ENCODE results near the gene CALML3. TPM values are rescaled to one million over a fixed set of nuclear protein-coding genes. Genes with fewer than 3 reads are reported as not detected.

Gene CALML3
- total RNA-seq, 5 donors from 2014 or later (not counting 1 experiment from before 2014, with no cell fraction given): not detected

GRCh38 chr10:5509691-5510090, 15.1 kb upstream of the CALML3 start:
- H3K9me3 Mint-ChIP-seq: no peaks in the 10 kb centered on the region
- CTCF ChIA-PET: no interaction called here
- H3K4me3 Mint-ChIP-seq: no peak overlapping the region
- POLR2A ChIA-PET: interaction anchor here in 1 of 2 donors (0.6 kb wide), 1 partner anchor 90 kb away, joined by 3 read pairs; no protein-coding TSS in a partner anchor
- 100% methylated on average over 2 of the region's 11 CpGs for WGBS (ENCODE audit: insufficient coverage)
- ATAC-seq (replicated peaks in 1 of 4) (no peak), DNase-seq (no peak)
- H3K4me1 Mint-ChIP-seq: peaks cover 9 to 19% (median 15%) of the 10 kb centered on the region in 3 donors
- no peaks in the 10 kb centered on the region for H3K9me3 ChIP-seq
- no peaks in the 10 kb centered on the region for H3K36me3 ChIP-seq (ENCODE audit: control insufficient read depth in 2 of 2, extremely low read depth in 1 of 2, insufficient read depth in 1 of 2, low read length in 1 of 2)
- H3K27me3 Mint-ChIP-seq: peaks cover 8 to 21% of the 10 kb centered on the region in 2 donors
- peaks cover 0 to 31% of the 10 kb centered on the region in 2 experiments for H3K27me3 ChIP-seq (replicated peaks in 1 of 2; ENCODE audit: control insufficient read depth in 2 of 2, extremely low read depth in 1 of 2, insufficient read depth in 2 of 2, low read length in 1 of 2)
- no peaks in the 10 kb centered on the region for H3K36me3 Mint-ChIP-seq
- no peak overlapping the region for H3K27ac ChIP-seq (ENCODE audit: low read length)
- no peak overlapping the region for H3K27ac Mint-ChIP-seq
- no peak overlapping the region for H3K4me3 ChIP-seq (ENCODE audit: control insufficient read depth in 1 of 2, extremely low read depth in 1 of 2, low read length in 1 of 2)
- H3K4me1 ChIP-seq (ENCODE audit: control insufficient read depth in 1 of 2, extremely low read depth in 1 of 2, insufficient read depth in 2 of 2, low read length in 2 of 2): peaks cover 2 to 13% of the 10 kb centered on the region in 2 experiments

- DNase-seq (no peak), ATAC-seq (replicated peaks in 1 of 4) (no peak)
- 90% methylated on average over 9 of the region's 16 CpGs for WGBS (ENCODE audit: insufficient coverage)
- Histone ChIP-seq H3K9me3 (no peaks in the 10 kb centered on the region), H3K4me3 (ENCODE audit: control insufficient read depth in 1 of 2, extremely low read depth in 1 of 2, low read length in 1 of 2) (no peak overlapping the region), H3K36me3 (ENCODE audit: control insufficient read depth in 2 of 2, extremely low read depth in 1 of 2, insufficient read depth in 1 of 2, low read length in 1 of 2) (no peaks in the 10 kb centered on the region), H3K27ac (ENCODE audit: low read length) (no peak overlapping the region), H3K27me3 (replicated peaks in 1 of 2; ENCODE audit: control insufficient read depth in 2 of 2, extremely low read depth in 1 of 2, insufficient read depth in 2 of 2, low read length in 1 of 2) (peaks cover 0 to 31% of the 10 kb centered on the region in 2 experiments), H3K4me1 (ENCODE audit: control insufficient read depth in 1 of 2, extremely low read depth in 1 of 2, insufficient read depth in 2 of 2, low read length in 2 of 2) (peaks cover 2 to 13% of the 10 kb centered on the region in 2 experiments)
- Mint-ChIP-seq H3K4me1 (peaks cover 9 to 19% (median 15%) of the 10 kb centered on the region in 3 donors), H3K4me3 (no peak overlapping the region), H3K9me3 (no peaks in the 10 kb centered on the region), H3K36me3 (no peaks in the 10 kb centered on the region), H3K27me3 (peaks cover 9 to 23% of the 10 kb centered on the region in 2 donors), H3K27ac (no peak overlapping the region)
- ChIA-PET POLR2A (no interaction called here), CTCF (no interaction called here)
Observed at GRCh38 chr10:5510281-5511072, 14.3 kb upstream of the CALML3 start.

GRCh38 chr10:5511231-5511884, 13.4 kb upstream of the CALML3 start:
- Histone ChIP-seq H3K27ac (ENCODE audit: low read length) (no peak overlapping the region), H3K36me3 (ENCODE audit: control insufficient read depth in 2 of 2, extremely low read depth in 1 of 2, insufficient read depth in 1 of 2, low read length in 1 of 2) (no peaks in the 10 kb centered on the region), H3K27me3 (replicated peaks in 1 of 2; ENCODE audit: control insufficient read depth in 2 of 2, extremely low read depth in 1 of 2, insufficient read depth in 2 of 2, low read length in 1 of 2) (peaks cover 0 to 34% of the 10 kb centered on the region in 2 experiments), H3K4me3 (ENCODE audit: control insufficient read depth in 1 of 2, extremely low read depth in 1 of 2, low read length in 1 of 2) (no peak overlapping the region), H3K9me3 (no peaks in the 10 kb centered on the region), H3K4me1 (ENCODE audit: control insufficient read depth in 1 of 2, extremely low read depth in 1 of 2, insufficient read depth in 2 of 2, low read length in 2 of 2) (peaks cover 2 to 13% of the 10 kb centered on the region in 2 experiments)
- peaks cover 0 to under 1% (median 0%) of the 10 kb centered on the region in 3 donors for H3K9me3 Mint-ChIP-seq
- H3K4me1 Mint-ChIP-seq: peaks cover 9 to 19% (median 15%) of the 10 kb centered on the region in 3 donors
- H3K27me3 Mint-ChIP-seq: peaks cover 11 to 25% of the 10 kb centered on the region in 2 donors
- POLR2A ChIA-PET: no interaction called here
- ATAC-seq (replicated peaks in 1 of 4) (no peak), DNase-seq (no peak)
- no peak overlapping the region for H3K27ac Mint-ChIP-seq
- 91% methylated on average over 32 of the region's 32 CpGs for WGBS (ENCODE audit: insufficient coverage)
- no peaks in the 10 kb centered on the region for H3K36me3 Mint-ChIP-seq
- CTCF ChIA-PET: no interaction called here
- H3K4me3 Mint-ChIP-seq: peak overlapping the region in 1 of 3 donors; percentile 45

GRCh38 chr10:5511885-5512280, 12.9 kb upstream of the CALML3 start:
- no peaks in the 10 kb centered on the region for H3K9me3 ChIP-seq
- ATAC-seq (replicated peaks in 1 of 4) (no peak), DNase-seq (no peak)
- no peak overlapping the region for H3K4me3 ChIP-seq (ENCODE audit: control insufficient read depth in 1 of 2, extremely low read depth in 1 of 2, low read length in 1 of 2)
- peaks cover 2 to 13% of the 10 kb centered on the region in 2 experiments for H3K4me1 ChIP-seq (ENCODE audit: control insufficient read depth in 1 of 2, extremely low read depth in 1 of 2, insufficient read depth in 2 of 2, low read length in 2 of 2)
- peaks cover 9 to 19% (median 15%) of the 10 kb centered on the region in 3 donors for H3K4me1 Mint-ChIP-seq
- 95% methylated on average over 17 of the region's 17 CpGs for WGBS (ENCODE audit: insufficient coverage)
- H3K36me3 Mint-ChIP-seq: no peaks in the 10 kb centered on the region
- ChIA-PET CTCF (interaction anchor here in 1 of 2 donors (0.5 kb wide), 1 partner anchor 1519 kb away, joined by 3 read pairs; no protein-coding TSS in a partner anchor), POLR2A (no interaction called here)
- peaks cover 0 to 34% of the 10 kb centered on the region in 2 experiments for H3K27me3 ChIP-seq (replicated peaks in 1 of 2; ENCODE audit: control insufficient read depth in 2 of 2, extremely low read depth in 1 of 2, insufficient read depth in 2 of 2, low read length in 1 of 2)
- H3K27me3 Mint-ChIP-seq: peaks cover 11 to 23% of the 10 kb centered on the region in 2 donors
- peaks cover 0 to 6% (median 0%) of the 10 kb centered on the region in 3 donors for H3K9me3 Mint-ChIP-seq
- H3K4me3 Mint-ChIP-seq: peak overlapping the region in 1 of 3 donors; percentile 45
- H3K27ac ChIP-seq (ENCODE audit: low read length): no peak overlapping the region
- H3K27ac Mint-ChIP-seq: no peak overlapping the region
- no peaks in the 10 kb centered on the region for H3K36me3 ChIP-seq (ENCODE audit: control insufficient read depth in 2 of 2, extremely low read depth in 1 of 2, insufficient read depth in 1 of 2, low read length in 1 of 2)

GRCh38 chr10:5512331-5512730, 12.4 kb upstream of the CALML3 start:
- Histone ChIP-seq H3K4me1 (ENCODE audit: control insufficient read depth in 1 of 2, extremely low read depth in 1 of 2, insufficient read depth in 2 of 2, low read length in 2 of 2) (peaks cover 2 to 13% of the 10 kb centered on the region in 2 experiments), H3K36me3 (ENCODE audit: control insufficient read depth in 2 of 2, extremely low read depth in 1 of 2, insufficient read depth in 1 of 2, low read length in 1 of 2) (no peaks in the 10 kb centered on the region), H3K27ac (ENCODE audit: low read length) (no peak overlapping the region), H3K4me3 (ENCODE audit: control insufficient read depth in 1 of 2, extremely low read depth in 1 of 2, low read length in 1 of 2) (no peak overlapping the region), H3K27me3 (replicated peaks in 1 of 2; ENCODE audit: control insufficient read depth in 2 of 2, extremely low read depth in 1 of 2, insufficient read depth in 2 of 2, low read length in 1 of 2) (peaks cover 0 to 30% of the 10 kb centered on the region in 2 experiments), H3K9me3 (no peaks in the 10 kb centered on the region)
- H3K4me1 Mint-ChIP-seq: peaks cover 9 to 19% (median 15%) of the 10 kb centered on the region in 3 donors
- H3K27ac Mint-ChIP-seq: no peak overlapping the region
- 94% methylated on average over 24 of the region's 25 CpGs for WGBS (ENCODE audit: insufficient coverage)
- H3K27me3 Mint-ChIP-seq: peaks cover 11 to 23% of the 10 kb centered on the region in 2 donors
- H3K36me3 Mint-ChIP-seq: no peaks in the 10 kb centered on the region
- ATAC-seq (replicated peaks in 1 of 4) (no peak), DNase-seq (no peak)
- H3K4me3 Mint-ChIP-seq: peak overlapping the region in 1 of 3 donors; percentile 45
- ChIA-PET POLR2A (no interaction called here), CTCF (interaction anchor here in 1 of 2 donors (0.5 kb wide), 1 partner anchor 1520 kb away, joined by 3 read pairs; no protein-coding TSS in a partner anchor)
- H3K9me3 Mint-ChIP-seq: peaks cover 0 to 7% (median 0%) of the 10 kb centered on the region in 3 donors

GRCh38 chr10:5512881-5513612, 11.7 kb upstream of the CALML3 start:
- H3K27me3 Mint-ChIP-seq: peaks cover 11 to 23% of the 10 kb centered on the region in 2 donors
- peaks cover 0 to 24% of the 10 kb centered on the region in 2 experiments for H3K27me3 ChIP-seq (replicated peaks in 1 of 2; ENCODE audit: control insufficient read depth in 2 of 2, extremely low read depth in 1 of 2, insufficient read depth in 2 of 2, low read length in 1 of 2)
- DNase-seq (peak in 1 of 35 experiments; percentile 4), ATAC-seq (replicated peaks in 1 of 4) (peak in 1 of 4 experiments; percentile 37)
- no peaks in the 10 kb centered on the region for H3K9me3 ChIP-seq
- H3K36me3 ChIP-seq (ENCODE audit: control insufficient read depth in 2 of 2, extremely low read depth in 1 of 2, insufficient read depth in 1 of 2, low read length in 1 of 2): no peaks in the 10 kb centered on the region
- 46% methylated on average over 6 of the region's 15 CpGs for WGBS (ENCODE audit: insufficient coverage)
- H3K4me1 ChIP-seq (ENCODE audit: control insufficient read depth in 1 of 2, extremely low read depth in 1 of 2, insufficient read depth in 2 of 2, low read length in 2 of 2): peaks cover 2 to 13% of the 10 kb centered on the region in 2 experiments
- peaks cover 0 to 7% (median 0%) of the 10 kb centered on the region in 3 donors for H3K9me3 Mint-ChIP-seq
- H3K27ac ChIP-seq (ENCODE audit: low read length): no peak overlapping the region
- H3K4me3 Mint-ChIP-seq: peak overlapping the region in 1 of 3 donors; percentile 45
- H3K27ac Mint-ChIP-seq: peak overlapping the region in 1 of 2 donors; percentile 32
- CTCF ChIA-PET: no interaction called here
- H3K36me3 Mint-ChIP-seq: no peaks in the 10 kb centered on the region
- no peak overlapping the region for H3K4me3 ChIP-seq (ENCODE audit: control insufficient read depth in 1 of 2, extremely low read depth in 1 of 2, low read length in 1 of 2)
- H3K4me1 Mint-ChIP-seq: peaks cover 9 to 19% (median 15%) of the 10 kb centered on the region in 3 donors
- POLR2A ChIA-PET: no interaction called here

All from T-cell (primary cell).